DOHH2 (cell line): ENCODE results near the gene TPCN2.

Experiments
- EZH2phosphoT487 ChIP-seq: fragments of 200-600 bp; sonication (generic); IDR thresholded peaks from 2 replicates; pipeline ENCODE4 v1.6.1; 2017; ENCODE audit warnings: borderline replicate concordance, mild to moderate bottlenecking, antibody characterized with exemption, low read length, moderate library complexity, mixed read lengths
- TF ChIP-seq, protein P1 (sequence below): fragments of 200-600 bp; sonication (generic); IDR thresholded peaks from one replicate; pipeline ENCODE4 v1.5.1; 2014; ENCODE audit warnings: antibody characterized with exemption, mild to moderate bottlenecking, low read depth, low read length; ENCODE audit not compliant: poor library complexity, severe bottlenecking

DNA sequence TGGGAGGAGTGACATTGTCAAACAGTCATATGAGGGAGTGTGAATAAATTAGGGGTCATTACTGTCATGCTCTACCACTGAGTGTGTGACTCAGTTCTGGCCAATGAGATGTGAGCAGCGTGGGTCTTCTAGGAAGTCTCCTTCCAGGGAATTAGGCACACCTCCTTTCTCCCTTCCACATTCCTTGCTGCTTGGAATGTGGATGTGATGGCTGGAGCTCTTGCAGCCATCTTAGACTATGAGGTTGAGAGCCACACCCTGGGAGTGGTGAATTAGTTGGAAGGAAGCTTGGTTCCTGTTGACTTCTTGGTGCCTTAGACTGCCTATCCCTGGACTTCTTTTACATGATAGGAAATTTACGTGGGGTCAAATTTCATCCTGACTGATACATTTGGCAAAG lies 70.5 kb downstream of the TPCN2 start:
- TF ChIP-seq, protein P1, sequence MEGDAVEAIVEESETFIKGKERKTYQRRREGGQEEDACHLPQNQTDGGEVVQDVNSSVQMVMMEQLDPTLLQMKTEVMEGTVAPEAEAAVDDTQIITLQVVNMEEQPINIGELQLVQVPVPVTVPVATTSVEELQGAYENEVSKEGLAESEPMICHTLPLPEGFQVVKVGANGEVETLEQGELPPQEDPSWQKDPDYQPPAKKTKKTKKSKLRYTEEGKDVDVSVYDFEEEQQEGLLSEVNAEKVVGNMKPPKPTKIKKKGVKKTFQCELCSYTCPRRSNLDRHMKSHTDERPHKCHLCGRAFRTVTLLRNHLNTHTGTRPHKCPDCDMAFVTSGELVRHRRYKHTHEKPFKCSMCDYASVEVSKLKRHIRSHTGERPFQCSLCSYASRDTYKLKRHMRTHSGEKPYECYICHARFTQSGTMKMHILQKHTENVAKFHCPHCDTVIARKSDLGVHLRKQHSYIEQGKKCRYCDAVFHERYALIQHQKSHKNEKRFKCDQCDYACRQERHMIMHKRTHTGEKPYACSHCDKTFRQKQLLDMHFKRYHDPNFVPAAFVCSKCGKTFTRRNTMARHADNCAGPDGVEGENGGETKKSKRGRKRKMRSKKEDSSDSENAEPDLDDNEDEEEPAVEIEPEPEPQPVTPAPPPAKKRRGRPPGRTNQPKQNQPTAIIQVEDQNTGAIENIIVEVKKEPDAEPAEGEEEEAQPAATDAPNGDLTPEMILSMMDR: no peak
- no peak for TF ChIP-seq EZH2phosphoT487
